ENCODE results near the gene TMEM9.

The TMEM9 gene

DNA sequence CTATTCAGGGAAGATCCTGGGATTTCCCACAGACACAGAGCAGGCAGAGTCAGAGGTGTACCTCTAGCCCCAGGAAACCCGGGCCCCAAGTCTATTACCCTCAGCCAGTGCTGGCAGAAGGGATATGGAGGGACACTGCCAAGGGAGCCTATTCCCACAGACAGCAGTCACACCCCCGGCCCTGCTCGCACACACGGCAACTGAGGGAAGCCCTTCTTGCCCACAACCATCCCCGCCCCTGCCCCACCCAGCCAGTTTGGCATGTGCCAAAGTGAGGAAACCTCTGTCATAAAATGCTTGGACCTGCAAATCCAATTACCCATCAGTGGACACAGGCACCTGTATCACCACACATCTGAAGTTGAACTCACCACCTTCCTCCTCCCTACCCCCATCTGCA is 48.6 kb downstream of the TMEM9 start:
- DNase-seq (ENCODE audit: low read depth): no peak

GRCh38 chr1:201104141-201104540 is 50.1 kb downstream of the TMEM9 start:
- no peak for DNase-seq (ENCODE audit: low read depth)

DNA sequence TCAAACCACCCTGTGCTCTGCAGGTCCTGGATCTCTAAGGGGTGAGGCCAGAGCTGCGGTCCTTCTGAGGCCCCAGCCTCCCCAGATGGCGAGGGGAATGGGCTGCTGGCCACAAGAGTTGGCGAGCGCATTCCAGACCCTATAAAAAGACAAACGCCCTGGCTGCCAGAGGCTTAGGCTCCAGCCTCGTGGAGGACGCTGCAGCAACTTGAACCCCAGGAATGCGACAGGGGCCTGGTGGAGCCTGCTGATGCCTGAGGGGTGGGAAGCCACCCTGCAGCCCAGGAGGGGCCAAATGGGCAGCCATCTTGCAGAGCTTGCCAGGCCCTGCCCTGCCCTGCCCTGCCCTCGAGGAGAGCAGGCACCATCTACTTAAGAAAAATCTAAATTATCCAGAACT is 50.6 kb downstream of the TMEM9 start:
- DNase-seq (ENCODE audit: low read depth): no peak

- DNase-seq (ENCODE audit: low read depth): no peak
These were observed 53.9 kb downstream of the TMEM9 start for GRCh38 chr1:201100169-201100930.

DNA sequence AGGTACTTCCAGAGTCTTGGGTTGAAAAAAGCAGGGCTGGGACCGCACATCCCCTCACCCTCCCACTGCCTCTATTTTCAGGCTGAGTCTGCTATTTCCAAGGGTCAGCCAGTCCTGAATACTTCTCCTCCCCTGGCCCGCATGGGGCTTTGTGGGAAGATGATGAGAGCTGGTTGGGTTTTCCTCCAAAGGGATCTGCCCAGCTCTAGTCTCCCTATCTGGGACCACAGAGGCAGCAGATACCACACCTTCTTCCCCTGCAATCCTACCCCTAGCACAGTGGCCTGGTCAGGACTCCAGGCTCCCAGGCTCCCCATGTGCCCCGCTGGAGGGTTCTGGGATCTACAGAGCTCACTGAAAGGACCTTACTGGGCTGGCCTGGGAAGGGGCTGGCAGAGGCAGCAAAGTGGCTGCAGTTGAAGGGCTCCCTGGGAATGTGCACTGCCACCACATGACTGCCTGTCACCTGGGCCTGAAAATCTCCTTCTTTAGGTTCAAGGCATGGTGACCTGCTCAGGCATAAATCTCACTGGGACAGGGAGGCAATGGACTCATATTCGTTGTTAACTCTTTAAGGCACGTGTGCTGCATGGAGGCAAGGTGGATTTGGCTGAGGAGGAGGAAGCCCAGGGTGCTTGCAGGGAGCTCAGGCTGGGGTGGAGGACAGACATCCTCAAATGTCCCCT is 55.1 kb downstream of the TMEM9 start:
- DNase-seq (ENCODE audit: low read depth): no peak

DNA sequence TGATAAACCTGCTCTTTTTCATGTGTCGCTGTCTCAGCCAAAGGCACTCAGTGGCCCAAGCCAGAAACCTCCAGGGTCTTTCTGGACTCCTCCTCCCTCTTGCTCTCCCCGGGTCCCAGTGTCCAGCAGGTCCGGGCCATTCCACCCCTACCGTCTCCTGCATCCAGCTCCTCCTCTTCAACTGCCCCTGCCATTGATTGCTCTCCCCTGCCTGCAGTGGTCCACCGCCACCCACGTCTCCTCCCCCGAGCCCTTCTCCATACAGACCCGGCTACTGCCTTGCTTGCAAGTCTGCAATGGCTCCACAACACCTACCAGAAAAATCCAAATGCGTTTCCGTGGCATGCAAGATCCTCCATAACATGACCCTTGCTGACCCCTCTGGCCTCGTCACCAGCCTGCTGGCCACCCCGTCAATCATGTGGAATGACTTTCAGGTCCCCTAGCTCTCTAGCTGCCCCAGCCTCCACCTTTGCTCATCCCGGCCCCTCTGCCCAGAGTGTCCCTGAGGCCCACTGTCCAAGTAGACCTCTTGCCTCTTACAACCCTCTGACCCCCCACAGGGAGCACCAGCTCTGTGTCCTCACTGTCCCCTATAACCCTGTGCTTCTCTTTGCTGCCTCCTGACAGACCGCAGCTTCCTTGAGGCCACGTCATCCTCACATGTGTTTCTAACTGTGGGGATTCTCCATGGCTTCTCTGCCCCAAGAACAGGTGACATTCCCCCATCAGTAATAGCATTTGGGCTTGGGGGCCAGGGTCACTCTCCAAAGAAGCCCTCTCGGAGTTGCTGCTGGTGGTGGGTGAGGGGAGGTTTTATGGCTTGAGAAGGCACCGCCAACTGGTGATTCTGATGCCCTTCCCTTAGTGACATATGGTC is 57.1 kb downstream of the TMEM9 start:
- no peak for DNase-seq (ENCODE audit: low read depth)

DNA sequence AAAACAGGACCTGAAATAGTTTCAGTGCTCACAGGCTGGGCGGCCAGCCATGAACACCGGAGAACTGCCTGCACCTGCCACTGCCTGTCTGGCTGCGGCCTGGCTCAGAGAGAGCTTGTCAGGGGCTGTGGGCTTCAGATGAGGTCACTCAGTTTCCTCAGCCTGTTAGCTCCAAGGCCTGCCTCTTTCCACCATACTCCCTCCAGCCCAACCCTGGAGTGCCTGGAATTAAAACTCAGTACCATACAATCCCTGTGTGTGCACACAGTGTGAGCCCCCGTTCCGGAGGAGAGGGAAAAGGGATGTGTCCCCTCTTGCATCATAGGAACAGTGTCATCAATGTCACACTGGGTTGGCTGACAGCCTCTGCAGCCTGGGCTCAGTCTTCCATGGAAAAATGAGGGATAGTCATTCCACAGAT is 58.2 kb downstream of the TMEM9 start:
- no peak for DNase-seq (ENCODE audit: low read depth)

DNA sequence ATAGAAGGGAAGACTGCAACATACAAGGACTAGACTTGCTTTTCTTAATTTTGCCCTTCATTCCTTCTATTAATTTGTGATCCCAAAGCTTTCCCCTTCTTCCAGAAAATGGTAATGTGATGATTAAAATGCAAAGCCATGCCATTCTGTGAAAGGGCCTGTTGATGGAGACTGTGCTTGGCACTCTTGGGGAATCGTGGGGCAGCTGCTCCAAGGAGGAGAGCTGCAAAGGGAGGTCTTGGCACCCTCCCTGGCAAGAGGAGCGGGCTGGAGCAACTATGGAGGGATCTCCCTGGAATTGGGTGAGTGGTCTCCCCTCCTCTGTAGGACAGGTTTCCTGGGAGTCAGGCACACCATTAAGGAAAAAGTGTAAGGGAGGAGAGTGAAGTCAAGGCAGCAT is 58.7 kb downstream of the TMEM9 start:
- no peak for DNase-seq (ENCODE audit: low read depth)

GRCh38 chr1:201094832-201095231 is 59.4 kb downstream of the TMEM9 start:
- DNase-seq (ENCODE audit: low read depth): no peak

- DNase-seq (ENCODE audit: low read depth): no peak
These were observed 60.3 kb downstream of the TMEM9 start for GRCh38 chr1:201093962-201094361.

DNA sequence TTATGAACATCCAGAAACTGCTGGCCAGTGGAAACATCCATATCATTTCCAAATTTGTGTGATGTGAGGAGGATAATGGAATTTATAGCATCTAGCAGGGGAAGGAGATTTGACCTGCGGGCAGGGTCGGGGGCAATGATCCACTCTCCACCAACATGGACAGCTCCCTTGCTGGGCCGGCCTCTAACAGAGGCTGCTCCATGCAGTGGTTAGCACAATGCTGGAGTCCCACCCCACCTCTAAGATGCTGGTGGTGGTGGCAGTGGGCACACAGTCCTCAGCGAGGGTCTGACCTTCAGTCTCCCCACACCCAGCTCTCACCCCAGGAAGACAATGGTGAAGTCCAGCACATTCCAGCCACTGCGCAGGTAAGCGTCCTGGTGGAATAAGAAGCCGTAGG is 60.7 kb downstream of the TMEM9 start:
- DNase-seq (ENCODE audit: low read depth): no peak

DNA sequence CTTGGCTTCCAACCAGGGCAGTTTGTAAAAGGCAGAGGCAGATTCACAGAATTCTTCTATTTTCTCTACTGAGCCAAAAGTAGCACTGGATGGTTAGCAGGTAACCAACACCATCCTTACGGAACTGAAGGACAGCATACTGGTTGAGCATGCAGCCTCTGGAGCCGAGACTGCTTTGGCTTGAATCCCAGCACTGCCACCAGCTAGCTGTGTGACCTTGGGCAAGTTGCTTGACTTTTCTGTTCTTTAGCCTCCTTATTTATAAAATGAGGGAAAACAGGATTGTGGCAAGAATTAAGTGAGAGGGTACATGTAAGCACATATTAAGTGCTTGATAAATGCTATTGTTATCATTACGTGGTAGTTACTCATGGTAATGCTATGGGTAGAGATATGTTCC is 61.5 kb downstream of the TMEM9 start:
- no peak for DNase-seq (ENCODE audit: low read depth)

GRCh38 chr1:201091256-201091655 is 63.0 kb downstream of the TMEM9 start:
- no peak for DNase-seq (ENCODE audit: low read depth)

GRCh38 chr1:201090541-201090940 is 63.7 kb downstream of the TMEM9 start:
- DNase-seq (ENCODE audit: low read depth): no peak

- DNase-seq (ENCODE audit: low read depth): no peak
These were observed 64.7 kb downstream of the TMEM9 start for GRCh38 chr1:201089596-201089995.

DNA sequence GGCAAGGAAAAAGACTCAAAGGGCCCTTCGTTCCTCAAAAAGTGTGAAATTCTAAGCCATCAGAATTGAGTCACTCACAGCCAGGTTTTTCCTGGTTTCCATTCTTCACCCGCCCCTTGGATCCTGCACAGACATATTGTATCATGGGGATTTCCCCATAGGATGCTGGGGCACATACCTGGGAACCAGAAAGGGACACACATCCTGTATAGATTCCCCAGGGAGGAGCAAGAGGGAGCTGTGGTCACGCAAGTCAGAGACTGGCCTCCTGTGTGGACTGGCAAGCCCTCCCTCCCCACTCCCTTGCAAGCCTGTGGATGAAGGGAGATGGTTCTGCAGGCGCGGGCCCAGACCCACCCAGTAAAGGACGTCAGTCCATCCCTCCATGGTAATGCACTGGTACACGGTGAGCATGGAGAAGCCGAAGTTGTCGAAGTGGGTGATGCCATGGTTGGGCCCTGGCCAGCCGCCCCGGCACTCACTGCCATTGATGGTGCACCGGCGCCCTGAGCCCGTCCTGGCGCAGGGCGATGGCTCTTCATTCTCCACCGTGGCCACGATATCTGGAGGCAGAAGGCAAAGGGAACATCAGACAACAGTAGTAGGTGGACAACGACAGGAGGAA is 65.3 kb downstream of the TMEM9 start:
- DNase-seq (ENCODE audit: low read depth): no peak

GRCh38 chr1:201088395-201088794 is 65.9 kb downstream of the TMEM9 start:
- DNase-seq (ENCODE audit: low read depth): no peak

- DNase-seq (ENCODE audit: low read depth): peak; percentile 16
These were observed 68.2 kb downstream of the TMEM9 start for GRCh38 chr1:201085902-201086735.

All from activated T-cell treated with anti-CD3 and anti-CD28 coated beads for 1 hour (primary cell).